Activated T-cell treated with anti-CD3 and anti-CD28 coated beads, Interleukin-2, amount 50 U/mL, for 4 hours (primary cell): Measurements from ENCODE around the gene B4GALT5. TPM values are rescaled to one million over a fixed set of nuclear protein-coding genes. Genes with fewer than 3 reads are reported as not detected.
"Not testable (repeated sequence)": the region's sequence is repeated elsewhere in the genome, so short reads cannot be mapped to it uniquely, and the experiment has no call there.

Source experiments
- ATAC-seq, 2 donors: fragments of 200-7000 bp; cut with Tn5 transposase; one replicate each; pipeline ENCODE4 v1.10.0; 2021
- DNase-seq: peaks from one replicate; pipeline ENCODE4 v3.0.0-alpha.2; 2020
- H3K27me3 Mint-ChIP-seq: one replicate; pipeline ENCODE4 v1.8.0; 2021; ENCODE audit warnings: low read depth, mixed read lengths
- H3K36me3 Mint-ChIP-seq: one replicate; pipeline ENCODE4 v1.8.0; 2022; ENCODE audit warnings: mixed read lengths; ENCODE audit not compliant: insufficient read depth
- H3K4me1 Mint-ChIP-seq: one replicate; pipeline ENCODE4 v1.8.0; 2021; ENCODE audit warnings: low read depth, mixed read lengths
- H3K4me3 Mint-ChIP-seq: one replicate; pipeline ENCODE4 v1.8.0; 2021; ENCODE audit warnings: mild to moderate bottlenecking, moderate library complexity, mixed read lengths
- H3K9me3 Mint-ChIP-seq: one replicate; pipeline ENCODE4 v1.8.0; 2021; ENCODE audit warnings: mixed read lengths
- total RNA-seq, 3 donors: library from RNA; stranded (reverse); gene quantifications; one replicate each; pipeline ENCODE4 v1.2.1, GENCODE V29; 2021

B4GALT5 gene
- total RNA-seq, 3 donors from 2014 or later = 41.6 to 51.9 (median 44.5) TPM

DNA sequence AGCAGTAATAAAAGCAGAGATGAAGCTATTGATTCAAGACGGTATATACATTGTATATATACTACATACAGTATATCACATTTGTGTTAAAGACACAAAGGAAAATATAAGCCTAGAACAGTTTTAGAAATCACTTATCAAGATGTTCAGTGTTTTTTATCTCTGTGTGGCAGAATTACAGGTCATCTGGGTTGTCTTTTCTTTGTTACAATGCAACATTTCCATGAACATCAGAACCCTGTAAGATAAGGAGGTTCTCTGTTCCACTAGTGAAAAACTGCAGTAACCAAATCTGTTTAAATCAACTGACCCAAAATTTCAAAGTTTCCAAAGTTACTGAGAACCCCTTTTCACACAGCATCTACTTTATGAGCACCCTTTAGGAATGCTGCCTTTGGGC lies 42.2 kb downstream of the B4GALT5 start:
- Mint-ChIP-seq H3K9me3 (no peaks in the 10 kb centered on the region), H3K27me3 (no peaks in the 10 kb centered on the region), H3K36me3 (peaks cover 4% of the 10 kb centered on the region), H3K4me3 (no peak overlapping the region), H3K4me1 (peaks cover 74% of the 10 kb centered on the region)
- ATAC-seq (no peak), DNase-seq (no peak)

DNA sequence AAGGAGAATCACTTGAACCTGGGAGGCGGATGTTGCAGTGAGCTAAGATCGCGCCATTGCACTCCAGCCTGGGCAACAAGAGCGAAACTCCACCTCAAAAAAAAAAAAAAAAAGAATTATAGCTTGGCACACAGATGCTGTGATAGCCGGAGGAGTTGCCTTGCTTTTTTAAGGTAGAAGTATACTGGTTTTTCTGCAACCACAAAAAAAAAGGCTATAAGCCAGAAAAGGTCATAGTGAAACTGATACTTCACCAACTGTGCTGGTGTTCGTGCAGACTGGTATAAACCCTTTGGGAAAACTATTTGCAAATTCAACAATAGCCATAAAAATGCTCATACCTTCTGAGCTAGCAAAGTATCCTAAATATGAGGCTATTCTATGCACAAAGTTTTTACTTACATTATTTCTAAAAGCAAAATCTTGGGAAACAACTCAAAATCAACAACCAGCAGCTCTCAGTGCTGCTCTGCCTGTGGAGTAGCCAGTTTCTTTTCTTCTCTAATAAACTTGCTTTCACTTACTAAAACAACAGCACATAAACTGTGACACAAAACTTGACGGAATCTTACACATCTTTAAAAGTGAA lies 44.0 kb downstream of the B4GALT5 start:
- Mint-ChIP-seq H3K36me3 (peaks cover 4% of the 10 kb centered on the region), H3K4me3 (peak overlapping the region; percentile 72), H3K27me3 (no peaks in the 10 kb centered on the region), H3K9me3 (no peaks in the 10 kb centered on the region), H3K4me1 (peaks cover 65% of the 10 kb centered on the region)
- no peak for DNase-seq
- ATAC-seq = peak; percentile 70 to 80

DNA sequence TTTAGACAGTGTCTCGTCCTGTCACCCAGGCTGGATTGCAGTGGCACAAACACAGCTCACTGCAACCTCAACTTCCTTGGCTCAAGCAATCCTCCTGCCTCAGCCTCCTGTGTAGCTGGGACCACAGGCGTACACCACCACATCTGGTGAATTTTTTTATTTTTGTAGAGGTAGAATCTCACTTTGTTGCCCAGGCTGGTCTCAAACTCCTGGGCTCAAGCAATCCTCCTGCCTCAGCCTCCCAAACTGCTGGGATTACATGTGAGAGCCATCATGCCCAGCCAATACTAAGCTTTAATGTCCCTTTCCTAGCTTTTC lies 44.8 kb downstream of the B4GALT5 start:
- not testable (repeated sequence) for H3K27me3 Mint-ChIP-seq, H3K36me3 Mint-ChIP-seq, DNase-seq, H3K9me3 Mint-ChIP-seq, ATAC-seq
- H3K4me3 Mint-ChIP-seq = peak overlapping the region; percentile 72
- H3K4me1 Mint-ChIP-seq = peaks cover 66% of the 10 kb centered on the region

DNA sequence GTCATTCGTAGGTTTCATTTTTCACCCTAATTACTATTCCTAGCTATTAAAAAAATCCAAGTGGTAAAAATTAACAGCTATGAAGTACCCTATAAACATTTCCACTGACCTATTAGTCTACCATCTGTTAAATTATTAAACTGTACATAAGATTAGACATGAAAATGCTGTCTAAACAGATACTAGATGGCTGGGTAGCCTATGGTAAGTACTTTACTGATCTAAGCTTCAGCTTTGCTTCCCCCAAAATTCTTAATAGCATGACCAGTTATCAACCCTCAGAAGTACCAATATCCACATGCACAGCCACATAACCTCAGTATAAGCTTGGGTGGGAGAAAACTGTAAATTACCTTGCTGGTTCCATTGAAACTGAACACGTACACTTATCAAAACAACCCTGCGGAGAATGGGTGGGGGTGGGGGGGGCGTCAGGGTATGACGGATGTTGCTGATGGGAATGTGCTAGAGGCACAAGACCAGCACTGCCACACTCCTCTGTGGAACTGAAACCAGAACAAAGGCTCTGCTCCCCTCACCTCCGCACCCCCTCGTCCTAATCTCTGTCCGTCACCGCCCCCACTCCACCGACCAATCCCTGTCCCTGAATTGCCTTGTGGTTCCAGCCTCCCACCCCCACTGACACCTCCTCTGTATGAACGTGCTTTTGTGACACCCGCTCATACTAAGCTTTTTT lies 45.3 kb downstream of the B4GALT5 start:
- DNase-seq (peak; percentile 51), ATAC-seq (peak; percentile 73 to 79)
- Mint-ChIP-seq H3K27me3 (no peaks in the 10 kb centered on the region), H3K4me3 (peak overlapping the region; percentile 72), H3K9me3 (no peaks in the 10 kb centered on the region), H3K4me1 (peaks cover 65% of the 10 kb centered on the region), H3K36me3 (peaks cover under 1% of the 10 kb centered on the region)

DNA sequence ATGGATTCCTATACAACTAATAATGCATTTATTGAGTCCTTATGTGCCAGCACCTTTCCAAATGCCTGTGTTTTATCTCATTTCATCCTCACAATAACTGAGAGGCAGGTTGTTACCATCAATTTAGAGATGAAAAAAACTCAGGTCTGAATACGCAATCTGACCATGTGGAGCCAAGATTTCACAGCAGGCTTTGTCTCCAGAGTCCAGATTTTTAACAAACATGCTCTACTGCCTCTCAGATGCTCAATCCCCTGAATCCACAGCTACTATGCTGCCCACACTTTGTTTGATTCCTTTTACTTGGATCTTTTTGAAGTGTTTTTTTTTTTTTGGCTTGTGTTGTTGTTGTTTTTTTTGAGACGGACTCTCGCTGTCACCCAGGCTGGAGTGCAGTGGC lies 46.8 kb downstream of the B4GALT5 start:
- H3K27me3 Mint-ChIP-seq = no peaks in the 10 kb centered on the region
- no peak for ATAC-seq
- H3K9me3 Mint-ChIP-seq = no peaks in the 10 kb centered on the region
- H3K36me3 Mint-ChIP-seq = no peaks in the 10 kb centered on the region
- H3K4me3 Mint-ChIP-seq = no peak overlapping the region
- H3K4me1 Mint-ChIP-seq = peaks cover 64% of the 10 kb centered on the region
- DNase-seq = no peak

DNA sequence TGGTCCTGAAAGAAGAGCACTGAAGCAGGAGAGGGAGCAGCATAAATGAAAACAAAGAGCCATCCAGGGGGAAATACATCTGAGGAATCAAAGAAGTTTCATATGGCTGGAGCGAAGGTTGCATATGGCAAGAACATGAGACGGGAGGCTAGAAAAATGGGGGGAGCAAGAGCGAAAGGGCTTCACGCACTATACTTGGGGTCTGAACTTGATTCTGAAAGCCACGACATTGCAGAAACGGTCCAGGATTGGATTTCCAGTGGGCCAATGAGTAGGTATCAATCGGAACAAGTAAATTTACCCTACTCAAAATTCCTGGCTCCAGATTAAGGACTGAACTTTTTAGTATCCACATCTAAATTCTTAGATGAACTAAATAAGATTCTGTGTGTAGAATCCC lies 47.9 kb downstream of the B4GALT5 start:
- Mint-ChIP-seq H3K4me3 (no peak overlapping the region), H3K9me3 (no peaks in the 10 kb centered on the region), H3K4me1 (peaks cover 61% of the 10 kb centered on the region), H3K36me3 (no peaks in the 10 kb centered on the region), H3K27me3 (no peaks in the 10 kb centered on the region)
- DNase-seq = no peak
- ATAC-seq = no peak

DNA sequence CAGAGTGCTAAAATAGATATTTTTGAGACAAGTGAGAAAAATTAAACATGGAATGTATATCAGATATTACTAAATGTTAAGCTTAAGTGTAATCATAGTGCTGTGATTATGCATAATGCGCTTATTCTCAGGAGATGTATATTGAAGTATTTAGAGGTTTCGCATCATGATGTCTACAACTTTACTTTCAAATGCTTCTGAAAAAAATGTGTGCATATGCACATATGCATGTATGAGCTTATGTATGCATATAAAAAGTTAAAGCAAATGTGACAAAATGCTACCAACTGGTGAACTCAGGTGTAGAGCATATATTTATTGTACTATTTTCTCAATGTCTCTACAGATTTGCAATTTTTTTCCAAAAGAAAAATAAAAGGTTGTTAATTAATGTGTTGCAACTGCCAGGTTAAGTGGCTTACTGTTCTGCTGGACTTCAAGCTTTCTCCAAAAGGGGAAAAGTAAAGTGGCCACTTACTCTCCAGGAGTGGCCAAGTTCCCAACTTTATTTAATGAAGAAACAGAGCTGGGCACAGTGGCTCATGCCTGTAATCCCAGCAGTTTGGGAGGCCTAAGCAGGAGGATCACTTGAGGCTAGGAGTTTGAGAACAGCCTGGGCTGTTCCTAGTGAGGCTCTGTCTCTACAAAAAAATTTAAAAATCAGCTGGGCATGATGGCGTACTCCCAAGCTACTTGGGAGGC lies 48.9 kb downstream of the B4GALT5 start:
- DNase-seq (no peak), ATAC-seq (no peak)
- no peaks in the 10 kb centered on the region for H3K36me3 Mint-ChIP-seq
- peaks cover 51% of the 10 kb centered on the region for H3K4me1 Mint-ChIP-seq
- no peaks in the 10 kb centered on the region for H3K27me3 Mint-ChIP-seq
- H3K9me3 Mint-ChIP-seq = no peaks in the 10 kb centered on the region
- H3K4me3 Mint-ChIP-seq = no peak overlapping the region

DNA sequence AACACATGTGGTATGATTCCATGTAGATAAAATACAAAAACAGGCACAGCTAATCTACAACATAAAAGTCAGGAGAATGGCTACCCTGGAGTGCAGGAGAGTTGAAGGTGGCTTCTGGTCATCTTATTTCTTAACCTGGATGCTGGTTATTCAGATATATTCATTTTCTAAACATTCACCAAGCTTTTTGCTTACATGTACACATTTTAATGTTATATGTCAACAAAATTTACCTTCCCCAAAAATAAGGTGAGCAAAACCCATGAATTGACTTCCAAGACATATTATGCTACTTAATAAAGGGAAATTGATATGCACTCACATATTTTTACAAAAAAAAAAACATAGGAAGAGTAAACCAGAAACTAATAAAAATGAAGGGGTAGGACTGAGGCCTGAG lies 50.6 kb downstream of the B4GALT5 start:
- no peaks in the 10 kb centered on the region for H3K36me3 Mint-ChIP-seq
- ATAC-seq (no peak), DNase-seq (no peak)
- H3K27me3 Mint-ChIP-seq = no peaks in the 10 kb centered on the region
- no peaks in the 10 kb centered on the region for H3K9me3 Mint-ChIP-seq
- H3K4me1 Mint-ChIP-seq = peaks cover 34% of the 10 kb centered on the region
- no peak overlapping the region for H3K4me3 Mint-ChIP-seq

DNA sequence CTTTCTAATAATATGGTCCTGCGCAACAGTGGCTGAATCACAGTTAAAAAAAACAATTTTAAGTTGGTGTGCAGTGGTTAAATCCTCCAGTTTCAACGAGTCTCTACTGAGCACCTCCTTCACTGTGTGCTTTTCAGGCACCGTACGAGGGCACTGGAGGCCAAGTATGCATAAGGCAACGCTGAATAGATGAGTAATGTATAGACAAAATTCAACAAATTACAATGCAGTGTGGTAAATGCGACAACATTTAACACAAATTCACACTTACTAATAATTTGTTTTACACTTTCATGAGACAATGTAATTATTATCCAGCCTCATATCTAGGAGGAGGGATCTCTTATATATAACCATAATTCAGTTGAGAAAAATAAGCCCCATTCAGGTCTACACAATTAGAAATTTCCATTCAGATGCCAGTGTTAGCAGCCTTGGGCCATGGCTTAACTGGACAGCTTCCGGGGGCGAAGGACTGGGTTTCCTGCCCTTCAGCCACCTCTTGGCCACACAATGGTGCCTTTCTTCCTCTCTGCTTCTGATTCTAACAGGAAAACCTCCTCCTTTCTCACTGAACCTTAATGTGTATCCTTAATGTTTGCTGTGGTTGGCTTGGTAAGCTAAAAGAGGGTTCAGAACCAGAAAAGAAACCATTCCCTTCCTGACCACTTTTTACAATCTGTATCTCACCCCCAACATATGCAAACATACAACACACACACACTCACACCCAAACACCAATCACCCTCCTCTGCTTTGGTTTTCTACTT lies 51.9 kb downstream of the B4GALT5 start:
- H3K4me1 Mint-ChIP-seq = peaks cover 44% of the 10 kb centered on the region
- peak in 1 of 2 donors; percentile 43 for ATAC-seq

DNA sequence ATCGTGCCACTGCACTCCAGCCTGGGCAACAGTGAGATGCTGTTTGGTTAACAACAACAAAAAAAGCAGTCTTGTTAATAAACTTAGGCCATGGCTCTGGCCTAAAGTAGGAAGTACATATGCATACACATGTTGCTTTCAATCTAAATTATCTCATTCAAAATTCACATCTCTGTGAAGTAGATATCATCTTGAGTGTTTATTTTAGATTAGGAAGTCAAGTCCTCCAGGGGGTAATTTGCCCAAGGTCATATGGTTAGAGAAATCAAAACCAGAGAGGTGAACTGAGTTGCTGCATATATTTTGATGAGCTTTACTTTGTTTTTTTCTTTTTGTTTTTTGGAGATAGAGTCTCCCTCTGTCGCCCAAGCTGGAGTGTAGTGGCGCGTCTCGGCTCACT lies 52.8 kb downstream of the B4GALT5 start:
- ATAC-seq = no peak
- Mint-ChIP-seq H3K27me3 (no peaks in the 10 kb centered on the region), H3K4me3 (no peak overlapping the region), H3K9me3 (no peaks in the 10 kb centered on the region), H3K4me1 (peaks cover 44% of the 10 kb centered on the region), H3K36me3 (peaks cover 6% of the 10 kb centered on the region)
- DNase-seq = no peak

More for the DNA sequence above, 51.9 kb downstream of the B4GALT5 start:
- no peaks in the 10 kb centered on the region for H3K36me3 Mint-ChIP-seq
- H3K9me3 Mint-ChIP-seq = no peaks in the 10 kb centered on the region
- DNase-seq = no peak
- H3K27me3 Mint-ChIP-seq = no peaks in the 10 kb centered on the region
- no peak overlapping the region for H3K4me3 Mint-ChIP-seq

DNA sequence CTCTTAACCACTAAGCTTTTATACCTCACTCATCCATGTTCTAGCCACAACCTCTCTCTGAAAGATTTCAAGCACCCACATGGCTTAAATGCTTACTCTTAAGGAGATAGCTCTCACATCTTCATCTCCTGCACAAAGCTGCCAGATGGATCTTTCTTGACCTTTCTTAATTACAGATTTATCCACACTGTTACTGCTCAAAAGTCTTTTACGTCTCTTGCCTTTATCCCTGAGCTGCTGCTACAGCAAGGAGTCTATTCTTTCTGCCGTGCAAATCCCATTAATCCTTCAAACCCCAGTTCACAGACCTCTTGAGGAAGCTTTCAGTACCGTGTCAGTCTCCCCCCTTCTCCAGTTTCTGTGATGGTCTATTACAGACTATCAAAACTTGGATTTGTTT lies 54.6 kb downstream of the B4GALT5 start:
- Mint-ChIP-seq H3K4me1 (peaks cover 34% of the 10 kb centered on the region), H3K9me3 (no peaks in the 10 kb centered on the region), H3K36me3 (peaks cover 12% of the 10 kb centered on the region), H3K4me3 (no peak overlapping the region), H3K27me3 (no peaks in the 10 kb centered on the region)
- ATAC-seq (no peak), DNase-seq (no peak)

DNA sequence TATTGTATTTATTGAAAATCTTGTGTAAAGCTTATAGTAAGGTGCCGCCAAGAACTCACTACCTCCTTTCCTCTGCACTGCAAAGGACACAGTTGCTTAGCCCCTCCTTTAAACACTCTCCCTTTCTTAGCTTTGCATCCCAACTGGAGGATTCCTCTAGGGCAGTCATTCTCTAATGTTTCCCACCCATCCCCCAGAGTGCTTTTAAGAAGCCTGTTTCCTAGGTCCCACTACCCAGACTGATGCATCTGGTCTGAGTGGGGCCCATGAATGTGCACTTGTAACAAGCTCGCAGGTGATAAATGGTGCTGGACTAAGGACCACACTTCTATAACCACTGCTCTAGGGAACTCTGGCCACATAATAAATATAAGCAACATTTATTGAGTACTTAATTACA lies 55.2 kb downstream of the B4GALT5 start:
- Mint-ChIP-seq H3K4me1 (peaks cover 31% of the 10 kb centered on the region), H3K4me3 (no peak overlapping the region), H3K36me3 (peaks cover 17% of the 10 kb centered on the region), H3K9me3 (no peaks in the 10 kb centered on the region), H3K27me3 (no peaks in the 10 kb centered on the region)
- DNase-seq (no peak), ATAC-seq (no peak)

DNA sequence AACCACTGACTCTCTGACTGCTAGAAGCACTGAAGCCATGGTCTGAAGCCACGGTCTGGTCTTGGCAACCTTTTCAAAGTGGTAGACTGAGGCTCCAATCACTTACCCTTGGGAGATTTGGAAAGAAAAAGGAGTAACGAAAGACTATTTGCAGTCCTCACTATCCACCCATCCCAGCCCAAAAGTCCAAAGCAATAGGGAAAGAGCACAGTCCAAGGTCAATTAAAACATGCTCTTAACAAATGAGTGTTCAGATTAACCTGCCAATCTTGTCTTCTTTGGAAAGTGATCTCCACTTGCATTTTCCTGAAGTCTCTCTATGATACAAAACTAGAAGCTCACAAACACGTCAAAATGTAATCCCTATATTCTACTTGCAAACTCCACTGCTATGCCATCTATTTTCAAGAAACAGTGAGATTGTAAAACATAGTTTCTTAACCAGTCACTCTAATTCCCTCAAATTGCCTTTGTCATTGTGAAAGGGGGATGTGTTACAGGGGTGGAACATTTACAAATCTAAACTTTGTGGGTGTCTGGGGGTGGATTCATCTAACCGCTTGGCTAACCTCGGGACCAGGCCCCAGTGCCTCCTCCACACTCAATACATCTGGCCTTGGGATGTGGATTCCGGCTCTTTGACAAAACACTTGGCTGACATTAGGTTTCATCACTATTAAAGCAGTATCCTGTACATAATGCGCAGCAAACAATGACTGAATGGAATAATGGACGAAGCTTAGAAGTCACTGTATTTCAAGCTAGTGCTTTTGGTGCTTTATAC lies 56.4 kb downstream of the B4GALT5 start:
- Mint-ChIP-seq H3K4me1 (peaks cover 22% of the 10 kb centered on the region), H3K4me3 (no peak overlapping the region)

DNA sequence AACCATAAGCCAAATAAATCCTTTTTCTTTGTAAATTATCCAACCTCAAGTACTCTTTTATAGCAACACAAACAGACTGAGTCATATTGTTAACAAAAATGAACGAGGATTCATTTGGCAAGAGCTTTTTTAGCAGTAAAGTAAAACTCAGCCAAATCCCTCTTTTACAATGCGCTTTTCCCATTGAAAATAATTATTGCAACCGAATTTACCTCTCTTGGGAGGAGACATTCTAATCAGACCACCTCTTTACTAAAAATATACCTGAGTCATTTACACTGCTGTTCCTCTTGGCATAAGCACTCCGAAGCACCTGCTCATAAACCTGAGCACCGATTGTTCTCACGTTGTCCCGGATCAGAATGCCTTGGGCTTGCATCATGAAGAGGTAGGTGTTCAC lies 57.4 kb downstream of the B4GALT5 start:
- no peak overlapping the region for H3K4me3 Mint-ChIP-seq
- no peaks in the 10 kb centered on the region for H3K27me3 Mint-ChIP-seq

More for the DNA sequence above, 56.4 kb downstream of the B4GALT5 start:
- Mint-ChIP-seq H3K36me3 (peaks cover 21% of the 10 kb centered on the region), H3K27me3 (no peaks in the 10 kb centered on the region), H3K9me3 (no peaks in the 10 kb centered on the region)
- ATAC-seq (no peak), DNase-seq (no peak)

More for the DNA sequence above, 57.4 kb downstream of the B4GALT5 start:
- no peak for ATAC-seq
- peaks cover 21% of the 10 kb centered on the region for H3K36me3 Mint-ChIP-seq
- H3K9me3 Mint-ChIP-seq = no peaks in the 10 kb centered on the region
- peaks cover 14% of the 10 kb centered on the region for H3K4me1 Mint-ChIP-seq
- DNase-seq = no peak
